HG02938 (cell line): ENCODE measurements around the gene ANKFY1.

Experiments used
- ATAC-seq: cut with Tn5 transposase; IDR thresholded peaks from one replicate; pipeline ENCODE4 v1.9.1; 2021; ENCODE audit warnings: mild to moderate bottlenecking, moderate library complexity; ENCODE audit not compliant: unreplicated experiment

The ANKFY1 gene, protein sequence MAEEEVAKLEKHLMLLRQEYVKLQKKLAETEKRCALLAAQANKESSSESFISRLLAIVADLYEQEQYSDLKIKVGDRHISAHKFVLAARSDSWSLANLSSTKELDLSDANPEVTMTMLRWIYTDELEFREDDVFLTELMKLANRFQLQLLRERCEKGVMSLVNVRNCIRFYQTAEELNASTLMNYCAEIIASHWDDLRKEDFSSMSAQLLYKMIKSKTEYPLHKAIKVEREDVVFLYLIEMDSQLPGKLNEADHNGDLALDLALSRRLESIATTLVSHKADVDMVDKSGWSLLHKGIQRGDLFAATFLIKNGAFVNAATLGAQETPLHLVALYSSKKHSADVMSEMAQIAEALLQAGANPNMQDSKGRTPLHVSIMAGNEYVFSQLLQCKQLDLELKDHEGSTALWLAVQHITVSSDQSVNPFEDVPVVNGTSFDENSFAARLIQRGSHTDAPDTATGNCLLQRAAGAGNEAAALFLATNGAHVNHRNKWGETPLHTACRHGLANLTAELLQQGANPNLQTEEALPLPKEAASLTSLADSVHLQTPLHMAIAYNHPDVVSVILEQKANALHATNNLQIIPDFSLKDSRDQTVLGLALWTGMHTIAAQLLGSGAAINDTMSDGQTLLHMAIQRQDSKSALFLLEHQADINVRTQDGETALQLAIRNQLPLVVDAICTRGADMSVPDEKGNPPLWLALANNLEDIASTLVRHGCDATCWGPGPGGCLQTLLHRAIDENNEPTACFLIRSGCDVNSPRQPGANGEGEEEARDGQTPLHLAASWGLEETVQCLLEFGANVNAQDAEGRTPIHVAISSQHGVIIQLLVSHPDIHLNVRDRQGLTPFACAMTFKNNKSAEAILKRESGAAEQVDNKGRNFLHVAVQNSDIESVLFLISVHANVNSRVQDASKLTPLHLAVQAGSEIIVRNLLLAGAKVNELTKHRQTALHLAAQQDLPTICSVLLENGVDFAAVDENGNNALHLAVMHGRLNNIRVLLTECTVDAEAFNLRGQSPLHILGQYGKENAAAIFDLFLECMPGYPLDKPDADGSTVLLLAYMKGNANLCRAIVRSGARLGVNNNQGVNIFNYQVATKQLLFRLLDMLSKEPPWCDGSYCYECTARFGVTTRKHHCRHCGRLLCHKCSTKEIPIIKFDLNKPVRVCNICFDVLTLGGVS

DNA sequence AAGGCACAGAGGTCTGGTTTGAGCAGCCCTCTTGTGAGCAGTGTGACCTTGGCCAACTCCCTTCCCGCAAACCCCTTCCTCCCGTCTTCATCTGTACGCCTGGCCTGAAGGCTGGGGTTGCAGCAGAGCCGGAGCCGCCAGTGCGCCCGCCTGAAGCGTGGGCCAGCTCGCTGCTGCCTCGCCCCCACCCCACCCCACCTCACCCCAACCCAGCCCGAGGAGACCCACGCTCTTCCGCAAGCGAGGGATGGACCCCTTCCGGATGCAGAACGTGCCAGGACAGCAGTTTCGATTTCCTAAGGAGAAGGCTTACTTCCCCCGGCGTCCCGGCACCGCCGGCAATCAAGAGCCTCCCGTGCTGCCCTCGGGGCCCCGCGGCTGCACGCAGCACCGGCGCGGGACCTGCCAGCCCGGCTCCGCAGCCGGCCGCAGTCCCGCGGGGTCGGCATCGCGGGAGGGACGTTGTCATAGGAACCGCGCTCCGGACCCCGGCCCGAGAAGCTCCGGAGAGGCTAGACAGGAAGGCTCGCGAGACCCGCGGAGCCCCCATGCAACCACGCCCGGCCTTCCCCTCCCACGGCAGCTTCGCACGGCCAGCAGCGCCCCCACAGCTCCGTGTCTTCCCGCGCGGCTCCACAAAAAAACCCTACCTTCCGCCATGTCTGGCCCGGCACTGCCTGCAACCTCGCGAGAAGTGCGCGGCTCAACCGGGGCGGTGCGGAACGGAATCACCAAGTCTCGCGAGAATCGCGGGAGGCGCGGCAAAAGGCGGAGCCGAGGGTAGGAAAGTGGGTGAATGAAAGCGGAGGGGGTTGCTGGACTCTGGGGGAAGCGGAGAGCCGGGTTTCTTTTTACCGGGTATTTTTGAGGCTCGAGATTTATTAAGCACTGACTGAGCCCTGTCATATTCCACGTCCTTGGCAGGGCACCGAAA lies at the start of gene ANKFY1:
ANKFY1 (minus strand) TSS at position 698 of the 934 bp plus-strand sequence; CDS start at position 660, 38 bp downstream.
- ATAC-seq: peak; percentile 82

DNA sequence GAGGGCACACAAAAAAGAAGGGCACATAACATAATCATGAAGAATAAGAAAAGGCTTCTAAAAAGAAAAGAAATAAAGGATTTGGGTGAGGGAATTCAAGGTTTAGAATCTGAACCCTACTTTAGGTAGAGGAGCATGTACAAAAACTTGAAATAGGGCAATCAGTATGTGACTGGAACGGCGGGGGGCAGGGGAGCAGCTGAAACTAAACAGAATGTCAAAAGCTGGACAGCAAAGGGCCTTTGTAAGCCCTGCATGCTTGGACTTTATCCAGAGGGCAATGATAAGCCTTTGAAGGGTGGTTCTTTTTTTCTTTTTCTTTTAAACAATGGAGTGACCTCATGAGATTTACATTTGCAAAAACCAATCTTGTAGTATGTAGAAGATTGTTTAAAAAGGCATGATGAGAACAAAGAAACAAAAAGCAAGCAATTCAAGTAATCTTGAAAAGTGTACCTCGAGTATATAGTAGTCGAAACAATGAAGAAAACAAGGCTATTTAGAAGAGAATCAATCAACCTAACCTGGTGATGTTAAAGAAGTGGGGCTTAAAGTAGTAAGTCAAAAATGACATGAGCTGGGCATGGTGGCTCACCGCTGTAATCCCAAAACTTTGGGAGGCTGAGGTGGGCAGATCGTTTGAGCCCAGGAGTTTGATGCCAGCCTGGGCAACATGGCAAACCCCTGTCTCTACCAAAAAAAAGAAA lies 46.7 kb upstream of the ANKFY1 start:
- ATAC-seq: no peak

DNA sequence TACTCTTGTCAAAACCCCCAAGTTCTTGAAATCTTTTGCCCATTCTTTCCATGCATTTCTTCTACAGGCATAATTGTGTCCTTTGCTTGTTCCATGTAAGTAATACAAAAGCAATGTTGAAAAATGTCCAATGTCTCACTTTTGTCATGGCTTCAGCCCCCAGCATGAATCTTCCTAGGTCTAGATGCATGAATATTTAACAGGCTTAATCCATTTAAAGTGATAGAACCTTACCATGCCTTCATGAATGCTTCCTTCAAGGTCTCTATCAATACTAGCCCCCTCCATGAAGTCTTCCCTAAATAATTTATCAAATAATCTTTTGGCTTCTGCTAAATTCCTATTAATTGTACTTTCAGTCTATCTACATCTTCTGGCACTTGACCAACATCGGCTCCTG lies 46.1 kb upstream of the ANKFY1 start:
- ATAC-seq: no peak

DNA sequence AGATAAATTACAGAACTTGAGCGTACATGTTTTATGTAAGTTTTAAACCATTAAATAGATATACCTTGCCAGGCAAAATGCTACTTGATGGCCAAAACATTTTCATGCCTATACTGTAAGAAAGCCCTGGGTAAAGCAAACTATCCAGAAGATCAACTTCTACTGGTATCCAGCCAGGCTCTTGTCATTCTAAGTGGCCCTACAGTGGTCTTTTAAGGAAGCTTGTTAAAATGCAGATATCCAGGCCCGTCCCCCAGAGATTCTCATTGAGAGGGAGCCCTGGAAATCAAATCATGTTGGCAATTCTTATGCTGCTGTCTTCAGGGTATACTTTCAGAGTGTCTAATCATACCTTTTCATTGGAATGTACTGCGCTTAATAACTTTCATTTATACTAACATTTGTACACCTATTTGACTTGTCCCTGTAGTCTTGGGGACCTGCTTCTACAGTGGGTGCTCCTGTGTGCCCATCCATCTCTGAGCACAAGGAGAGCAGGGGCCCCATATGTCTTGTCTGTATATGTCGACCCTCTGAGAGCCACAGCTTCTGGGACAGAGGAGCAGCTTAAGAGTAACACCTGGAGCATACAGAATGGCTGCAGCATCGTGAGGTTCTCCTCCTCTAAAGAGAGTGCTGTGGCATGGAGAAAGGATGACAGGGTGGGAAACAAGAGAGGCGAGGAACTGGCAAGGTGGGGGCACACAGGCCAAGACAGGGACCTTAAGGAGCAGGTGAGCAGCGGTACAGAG lies 43.6 kb upstream of the ANKFY1 start:
- no peak for ATAC-seq

DNA sequence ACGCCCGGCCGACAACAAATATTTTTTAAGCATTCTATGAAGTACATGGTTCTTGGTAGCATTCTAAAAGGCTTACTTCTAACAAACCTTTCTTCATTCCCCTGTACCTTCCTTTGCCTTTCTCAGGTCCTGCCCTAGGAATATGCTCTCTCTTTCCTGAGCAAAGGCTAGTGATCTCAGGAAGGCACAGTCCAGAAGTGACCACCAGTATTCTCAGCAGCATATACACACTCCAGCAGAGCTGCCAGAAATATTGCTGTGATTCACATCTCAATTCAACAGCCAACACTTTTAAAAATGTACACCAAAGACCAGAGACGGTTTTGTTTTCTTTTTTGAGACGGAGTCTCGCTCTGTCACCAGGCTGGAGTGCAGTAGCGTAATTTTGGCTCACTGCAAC lies 41.4 kb upstream of the ANKFY1 start:
- no peak for ATAC-seq

DNA sequence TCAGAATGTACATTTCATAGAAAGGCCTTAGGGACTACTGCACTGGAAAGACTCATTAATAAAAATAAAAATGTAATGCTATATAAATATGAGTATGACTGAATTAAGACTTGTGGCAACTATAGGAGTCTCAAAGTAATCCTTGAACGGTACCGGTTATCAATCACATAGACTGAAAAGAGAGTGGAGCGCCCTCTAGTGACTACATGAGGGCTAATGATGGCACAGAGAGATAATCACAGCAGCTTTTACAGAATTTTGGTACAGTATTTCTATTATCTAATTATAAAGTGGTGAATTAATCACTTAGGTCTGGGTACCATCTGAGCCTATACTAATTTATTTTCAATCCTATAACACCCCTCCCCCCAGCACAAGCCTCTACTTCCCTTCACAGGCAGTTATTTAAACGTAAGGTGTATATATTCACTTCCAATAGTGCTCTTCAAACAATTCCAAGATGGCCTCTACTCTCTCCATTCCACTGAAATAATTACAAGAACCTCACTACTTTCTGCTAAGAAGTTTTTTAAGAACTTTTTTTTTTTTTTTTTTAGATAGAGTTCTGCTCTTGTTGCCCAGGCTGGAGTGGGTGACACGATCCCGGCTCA lies 40.7 kb upstream of the ANKFY1 start:
- ATAC-seq: no peak

DNA sequence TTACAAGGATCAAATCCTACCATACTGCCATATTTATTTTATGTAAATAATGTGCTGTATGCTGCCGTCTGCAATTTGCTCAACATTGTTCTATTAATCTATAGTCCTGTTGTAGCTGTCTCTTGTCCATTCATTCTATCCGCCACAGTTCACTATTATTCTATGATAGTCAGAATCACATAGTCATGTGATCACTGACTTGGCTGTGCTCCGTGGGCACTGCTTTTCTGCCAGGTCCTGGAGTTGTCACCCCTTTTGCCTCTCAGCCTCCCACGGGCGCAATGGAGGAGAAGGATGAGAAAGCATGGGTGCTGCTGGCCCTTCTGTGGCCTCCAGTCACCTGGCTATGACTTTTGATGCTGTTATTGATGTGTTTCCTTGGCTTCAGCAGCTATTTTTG lies 37.3 kb upstream of the ANKFY1 start:
- ATAC-seq: no peak

DNA sequence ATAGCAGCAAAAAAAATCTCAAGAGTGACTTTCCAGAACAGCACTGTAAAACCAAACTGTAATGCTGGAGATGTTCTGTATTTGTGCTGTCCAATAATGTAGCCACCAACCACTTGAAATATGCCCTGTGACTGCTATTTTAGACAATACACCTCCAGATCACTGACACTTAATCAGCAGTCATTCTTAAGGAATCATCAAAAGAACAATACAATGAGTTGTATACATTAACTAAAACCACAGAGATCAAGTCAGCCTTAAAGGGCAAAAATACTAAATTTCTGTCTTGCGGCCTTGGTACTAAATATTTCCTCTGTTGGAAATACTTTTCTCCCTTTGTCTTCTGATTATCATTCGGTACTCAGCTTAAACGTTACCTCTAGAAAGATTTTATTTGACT lies 33.6 kb upstream of the ANKFY1 start:
- ATAC-seq: no peak

DNA sequence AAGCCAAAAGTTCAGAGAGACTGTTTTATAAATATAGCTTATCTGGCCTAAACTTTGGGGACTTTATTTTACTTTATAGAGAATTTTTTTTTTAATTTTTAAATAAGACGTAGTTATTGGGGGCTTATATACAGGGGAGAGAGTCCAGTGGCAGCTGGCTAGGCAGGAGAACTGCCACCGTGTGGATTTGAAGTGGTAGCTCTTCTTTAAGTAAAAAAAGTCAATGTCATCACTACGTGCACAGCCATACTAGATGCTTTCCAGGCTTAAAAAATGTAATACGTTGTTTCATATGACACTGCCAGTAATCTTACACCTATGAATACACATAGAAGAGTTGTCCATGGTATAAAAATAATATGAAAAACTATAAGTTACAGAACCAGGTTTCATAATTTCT lies 31.9 kb upstream of the ANKFY1 start:
- ATAC-seq: no peak

DNA sequence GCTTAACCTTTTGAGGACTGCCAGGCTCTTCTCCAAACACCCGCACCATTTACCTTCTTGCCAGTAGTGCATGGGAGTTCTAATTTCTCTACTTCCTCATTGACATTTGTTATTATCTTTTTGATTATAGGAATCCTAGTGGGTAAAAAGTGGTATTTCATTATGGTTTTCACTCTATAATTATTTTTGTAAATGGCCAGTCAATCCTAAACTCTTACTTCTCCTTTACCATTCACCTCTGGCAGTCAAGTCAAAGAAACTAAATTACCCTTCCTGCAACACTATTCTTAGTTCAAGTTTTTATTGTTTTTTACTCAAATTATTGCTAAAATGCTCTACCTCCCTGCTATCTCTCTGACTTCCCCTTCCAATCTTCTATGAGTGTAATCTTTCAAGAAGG lies 29.8 kb upstream of the ANKFY1 start:
- no peak for ATAC-seq

DNA sequence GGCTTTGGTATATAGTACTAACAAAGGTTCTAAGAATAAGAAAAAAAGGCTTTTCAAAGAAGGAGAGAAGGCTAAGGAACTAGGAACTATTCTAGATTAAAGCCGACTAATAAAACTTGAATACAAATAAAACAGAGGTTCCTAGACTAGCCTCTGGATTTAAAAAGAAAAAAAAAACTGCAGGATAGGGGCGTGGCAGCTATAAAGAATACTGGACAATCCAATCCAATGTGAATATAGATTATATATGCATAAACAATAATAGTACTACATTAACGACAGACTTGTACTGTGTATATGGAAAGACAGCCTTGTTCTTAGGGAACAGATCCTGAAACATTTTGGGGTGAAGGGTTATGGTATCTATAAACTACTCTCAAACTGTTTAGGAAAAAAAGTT lies 23.9 kb upstream of the ANKFY1 start:
- ATAC-seq: no peak

DNA sequence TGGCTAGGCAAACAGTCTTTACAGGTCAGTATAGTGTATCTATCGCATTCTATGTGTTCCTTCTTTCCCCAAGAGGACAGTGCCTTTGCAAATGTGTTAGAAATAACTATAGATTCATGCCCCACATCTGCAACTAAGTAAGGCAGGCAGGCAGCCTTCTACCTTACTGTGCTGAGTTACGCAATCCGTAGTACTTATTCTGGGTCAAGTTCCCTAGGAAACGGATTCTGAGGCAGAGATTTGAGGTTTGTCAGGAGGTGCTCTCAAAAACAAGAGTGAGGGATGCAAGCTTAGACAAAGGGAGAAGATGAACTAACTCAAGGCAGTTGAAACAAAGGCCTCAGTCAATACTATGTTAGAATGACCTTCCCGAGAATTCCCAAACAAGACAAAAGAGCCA lies 12.7 kb upstream of the ANKFY1 start:
- no peak for ATAC-seq

DNA sequence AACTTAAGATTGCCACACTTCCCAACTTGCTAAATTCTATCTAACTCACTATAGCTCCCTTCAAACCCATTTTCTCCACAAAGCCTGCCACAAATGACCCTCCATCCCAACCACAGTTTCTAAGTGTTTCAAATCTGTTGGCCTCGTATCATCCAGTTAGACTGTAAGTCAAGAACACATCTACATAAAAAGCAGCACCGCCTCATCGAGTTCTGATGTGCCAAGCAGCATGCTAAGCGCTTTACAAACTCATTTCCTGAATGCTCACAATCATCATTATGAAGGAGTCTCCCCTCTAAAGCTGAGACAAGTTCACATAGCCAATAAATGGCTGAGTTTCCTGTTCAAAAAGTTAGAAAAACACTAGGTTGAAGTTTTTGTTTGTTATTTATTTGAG lies 9.2 kb upstream of the ANKFY1 start:
- ATAC-seq: no peak

DNA sequence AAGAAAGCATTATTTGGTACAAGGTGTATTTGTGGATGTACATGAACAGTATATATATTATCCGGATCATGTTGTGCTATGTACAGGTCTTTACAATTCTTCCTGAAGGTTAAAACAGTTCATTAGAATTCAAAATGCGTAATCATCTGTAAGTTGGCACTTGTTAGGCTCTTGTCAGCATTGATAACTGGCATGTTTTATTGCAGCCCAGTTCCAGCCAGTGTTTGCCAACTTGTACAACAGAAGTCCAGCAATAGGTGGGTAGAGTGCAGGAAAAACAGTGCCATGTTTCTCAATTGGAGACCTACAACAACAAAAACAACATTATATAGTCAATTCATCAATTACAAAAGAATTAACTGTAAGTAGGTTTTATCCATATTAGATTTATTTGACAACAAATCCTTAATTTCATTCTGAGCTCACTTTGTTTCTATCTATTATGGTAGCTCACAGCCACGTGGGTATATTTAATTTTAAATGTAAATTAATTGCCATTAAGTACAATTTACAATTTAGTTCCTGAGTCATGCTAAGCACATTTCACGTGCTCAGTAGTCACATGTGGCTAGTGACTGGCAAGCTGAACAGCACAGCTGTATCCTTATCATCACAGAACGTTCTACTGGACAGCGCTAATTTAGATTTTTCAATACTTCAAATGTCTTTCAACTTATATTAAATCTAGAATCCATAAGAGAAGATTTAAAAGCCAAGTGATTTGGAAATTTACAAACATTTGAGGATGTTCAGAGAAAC lies 8.6 kb upstream of the ANKFY1 start:
- ATAC-seq: no peak

DNA sequence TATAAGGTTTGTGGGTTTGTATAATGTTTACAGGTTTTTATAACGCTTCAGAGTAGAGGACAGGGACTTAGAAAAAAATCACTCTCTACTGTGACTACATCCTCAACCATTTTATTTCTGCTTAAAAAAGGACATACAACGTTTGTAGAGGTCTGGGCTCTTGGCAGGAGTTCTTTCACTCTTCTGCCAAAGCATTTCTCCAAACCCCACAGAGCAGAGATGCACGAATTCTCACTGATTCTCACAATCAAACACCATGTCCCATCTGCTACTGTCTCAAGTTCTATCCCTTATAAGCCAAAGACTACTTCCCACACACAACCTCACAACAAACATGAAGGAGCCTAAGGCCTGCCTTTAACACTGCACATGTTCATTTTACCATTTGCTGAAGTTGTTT lies 7.0 kb upstream of the ANKFY1 start:
- no peak for ATAC-seq

DNA sequence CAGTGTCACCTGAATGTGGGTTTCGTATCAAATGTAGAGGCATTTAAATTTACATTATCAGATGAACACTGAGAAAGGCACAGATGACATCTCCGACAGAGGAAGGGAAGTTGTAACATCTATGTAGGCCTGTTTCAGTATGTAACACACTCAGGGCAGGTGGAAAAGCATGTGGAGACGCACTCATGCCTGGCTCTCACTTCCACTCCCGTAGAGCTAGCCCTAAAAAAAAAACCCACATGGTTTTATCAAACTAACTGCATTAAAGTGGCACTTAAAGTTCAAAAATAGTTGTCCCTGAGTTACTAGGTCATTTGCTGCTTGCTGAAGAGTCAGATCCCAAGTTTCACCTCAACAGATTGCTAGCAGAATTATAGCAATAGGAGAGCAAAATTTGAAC lies 6.1 kb upstream of the ANKFY1 start:
- no peak for ATAC-seq

DNA sequence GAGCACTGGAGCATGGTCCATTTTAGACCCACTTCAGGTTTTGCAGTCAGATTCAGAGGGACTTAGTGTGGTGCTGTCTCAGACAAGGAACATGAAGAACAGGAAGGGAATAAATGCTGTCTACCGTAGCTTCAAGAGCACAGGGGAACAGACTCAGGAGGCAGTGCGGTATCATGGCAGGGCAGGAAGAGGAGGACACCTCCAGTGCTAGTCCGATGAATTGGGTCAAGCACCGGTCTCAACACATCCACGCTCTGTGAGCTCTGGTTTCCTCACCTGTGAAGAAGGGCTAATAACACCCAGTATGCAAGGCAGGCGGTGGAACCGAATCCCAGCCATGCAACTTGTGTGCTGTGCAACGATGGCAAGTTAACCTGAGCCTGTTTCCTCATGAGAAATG lies 3.6 kb upstream of the ANKFY1 start:
- no peak for ATAC-seq

DNA sequence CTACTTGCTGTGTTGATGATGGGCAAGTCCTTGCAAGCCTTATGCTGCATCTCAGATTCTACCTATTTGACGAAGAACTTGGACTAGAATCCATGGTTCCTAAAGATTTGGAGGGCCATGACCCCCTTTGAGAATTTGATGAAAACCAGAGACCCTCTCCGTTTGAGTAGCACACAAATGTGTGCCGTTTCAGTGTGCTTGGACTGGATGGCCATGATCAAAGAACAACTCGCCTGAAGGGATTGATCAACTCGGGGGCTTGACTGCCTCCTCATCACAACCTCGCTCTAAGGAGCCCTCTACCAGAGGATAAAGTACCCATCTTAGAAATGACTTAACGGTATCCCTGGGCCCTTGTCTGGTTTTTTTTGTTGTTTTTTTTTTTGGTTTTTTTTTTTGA lies 2.8 kb upstream of the ANKFY1 start:
- no peak for ATAC-seq
